GOT3 (cell line): ENCODE results near the gene GADD45GIP1.
"Not testable (repeated sequence)": the region's sequence is repeated elsewhere in the genome, so short reads cannot be mapped to it uniquely, and the experiment has no call there.

ENCODE experiments used
- DNase-seq: peaks from one replicate; lab custom pipeline; 2025; ENCODE audit warnings: mixed read lengths; lab: John Stamatoyannopoulos, UW

The GADD45GIP1 gene

DNA sequence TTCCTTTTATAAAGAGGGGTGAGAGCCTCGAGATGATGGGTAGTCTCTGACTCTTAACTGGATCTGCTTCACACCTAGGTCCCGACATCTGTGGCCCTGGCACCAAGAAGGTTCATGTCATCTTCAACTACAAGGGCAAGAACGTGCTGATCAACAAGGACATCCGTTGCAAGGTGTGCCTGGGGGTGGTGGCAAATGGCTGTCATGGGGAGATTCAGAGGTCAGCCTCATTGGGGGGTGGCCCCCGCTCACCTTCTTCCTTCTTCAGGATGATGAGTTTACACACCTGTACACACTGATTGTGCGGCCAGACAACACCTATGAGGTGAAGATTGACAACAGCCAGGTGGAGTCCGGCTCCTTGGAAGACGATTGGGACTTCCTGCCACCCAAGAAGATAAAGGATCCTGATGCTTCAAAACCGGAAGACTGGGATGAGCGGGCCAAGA, 17.0 kb downstream of the GADD45GIP1 start:
- DNase-seq = no peak

DNA sequence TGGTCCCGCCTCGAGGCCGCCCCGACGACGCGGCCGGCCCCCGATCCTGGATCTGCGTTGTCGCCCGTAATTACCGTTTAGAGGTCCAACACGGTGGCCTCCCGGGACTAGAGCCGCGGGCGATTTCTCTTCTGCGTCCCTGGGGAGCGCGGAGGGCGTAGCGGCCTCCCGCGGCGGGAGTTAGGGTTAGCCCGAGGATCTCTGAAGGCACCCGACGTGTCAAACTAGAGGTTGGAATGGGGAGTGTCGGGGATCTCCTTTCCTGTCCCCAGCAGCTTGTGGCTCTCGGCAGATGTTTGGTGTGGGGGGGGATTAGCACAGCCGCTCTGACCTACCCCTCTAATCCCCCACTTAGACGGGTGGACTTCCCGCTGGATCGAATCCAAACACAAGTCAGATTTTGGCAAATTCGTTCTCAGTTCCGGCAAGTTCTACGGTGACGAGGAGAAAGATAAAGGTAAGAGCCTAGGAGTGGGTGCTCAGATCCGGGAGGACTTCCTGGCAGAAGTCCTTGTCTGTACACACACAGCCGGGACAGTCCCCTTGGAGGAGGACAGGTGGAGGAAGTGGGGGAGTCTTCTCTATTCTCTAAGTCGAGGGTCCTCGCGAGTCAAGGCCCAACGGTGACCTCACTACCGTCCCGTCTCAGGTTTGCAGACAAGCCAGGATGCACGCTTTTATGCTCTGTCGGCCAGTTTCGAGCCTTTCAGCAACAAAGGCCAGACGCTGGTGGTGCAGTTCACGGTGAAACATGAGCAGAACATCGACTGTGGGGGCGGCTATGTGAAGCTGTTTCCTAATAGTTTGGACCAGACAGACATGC, 18.0 kb downstream of the GADD45GIP1 start:
- no peak for DNase-seq

GRCh38 chr19:12937927-12938778, 18.9 kb downstream of the GADD45GIP1 start, which contains the start of gene CALR:
Gene CALR, plus strand, starts transcription at chr19:12938609. Its CDS starts 71 bp downstream, at chr19:12938680.
- peak; percentile 98 for DNase-seq

DNA sequence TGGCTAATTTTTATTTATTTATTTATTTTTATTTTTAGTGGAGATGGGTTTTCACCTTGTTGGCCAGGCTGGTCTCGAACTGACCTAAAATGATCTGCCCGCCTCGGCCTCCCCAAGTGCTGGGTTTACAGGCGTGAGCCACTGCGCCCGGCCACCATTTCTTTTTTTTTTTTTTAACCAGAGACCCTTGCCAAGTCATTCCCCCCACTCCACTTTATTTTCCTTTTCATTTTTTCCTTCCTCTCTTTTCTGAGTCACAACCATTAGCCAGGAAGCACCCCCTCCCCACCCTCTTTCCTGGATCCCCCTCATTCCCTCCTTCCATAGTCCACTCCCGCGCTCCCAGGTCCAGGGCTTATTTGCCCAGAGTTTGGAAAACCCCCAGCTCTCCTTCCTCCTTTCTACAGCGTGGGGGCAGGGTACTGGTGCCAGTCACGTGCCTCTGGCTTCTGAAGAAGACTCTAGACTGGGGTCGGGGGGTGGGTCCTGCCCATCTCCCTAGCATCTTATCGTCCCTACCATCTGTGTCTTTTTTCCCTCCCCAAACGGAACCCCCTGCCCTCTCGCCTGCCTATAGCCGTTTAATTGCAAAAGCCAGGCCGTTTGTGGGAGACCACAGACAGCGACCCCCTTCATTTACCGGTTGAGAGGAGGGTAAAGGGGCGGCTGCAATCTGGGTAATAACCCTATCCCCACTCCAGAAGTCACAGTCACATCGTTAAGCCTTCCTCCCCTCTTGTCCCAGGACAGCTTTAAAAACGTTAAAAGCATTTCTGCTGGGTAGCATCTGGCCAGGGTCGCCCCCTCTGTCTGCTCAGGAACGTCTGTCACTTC, 19.7 kb downstream of the GADD45GIP1 start:
- DNase-seq = no peak

- DNase-seq = no peak
Measured at GRCh38 chr19:12936582-12936981, 20.4 kb downstream of the GADD45GIP1 start.

DNA sequence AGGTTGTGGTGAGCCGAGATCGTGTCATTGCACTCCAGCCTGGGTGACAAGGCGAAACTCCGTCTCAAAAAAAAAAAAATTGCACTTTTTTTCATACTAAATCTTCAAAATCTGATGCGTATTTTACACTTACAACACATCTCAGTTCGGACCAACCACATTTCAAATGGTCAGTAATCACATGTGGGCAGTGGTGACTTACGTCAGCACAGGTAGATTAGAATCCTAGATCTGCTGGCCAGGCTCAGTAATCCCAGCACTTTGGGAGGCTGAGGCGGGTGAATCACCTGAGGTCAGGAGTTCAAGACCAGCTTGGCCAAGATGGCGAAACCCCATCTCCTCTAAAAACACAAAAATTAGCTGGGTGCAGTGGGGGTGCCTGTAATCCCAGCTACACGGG, 22.0 kb downstream of the GADD45GIP1 start:
- DNase-seq = no peak

- DNase-seq = peak; percentile 67
Measured at GRCh38 chr19:12933287-12934072, 23.5 kb downstream of the GADD45GIP1 start, which contains the start of gene FARSA. Gene FARSA, minus strand, starts transcription at chr19:12933711. Its CDS starts 15 bp downstream, at chr19:12933696.

GRCh38 chr19:12932392-12933286, 24.4 kb downstream of the GADD45GIP1 start:
- no peak for DNase-seq

GRCh38 chr19:12930002-12930645, 26.9 kb downstream of the GADD45GIP1 start:
- DNase-seq = no peak

GRCh38 chr19:12924621-12925310, 32.3 kb downstream of the GADD45GIP1 start:
- no peak for DNase-seq

- no peak for DNase-seq
Measured at GRCh38 chr19:12922959-12923358, 34.1 kb downstream of the GADD45GIP1 start.

GRCh38 chr19:12921047-12921446, 36.0 kb downstream of the GADD45GIP1 start:
- DNase-seq = no peak

DNA sequence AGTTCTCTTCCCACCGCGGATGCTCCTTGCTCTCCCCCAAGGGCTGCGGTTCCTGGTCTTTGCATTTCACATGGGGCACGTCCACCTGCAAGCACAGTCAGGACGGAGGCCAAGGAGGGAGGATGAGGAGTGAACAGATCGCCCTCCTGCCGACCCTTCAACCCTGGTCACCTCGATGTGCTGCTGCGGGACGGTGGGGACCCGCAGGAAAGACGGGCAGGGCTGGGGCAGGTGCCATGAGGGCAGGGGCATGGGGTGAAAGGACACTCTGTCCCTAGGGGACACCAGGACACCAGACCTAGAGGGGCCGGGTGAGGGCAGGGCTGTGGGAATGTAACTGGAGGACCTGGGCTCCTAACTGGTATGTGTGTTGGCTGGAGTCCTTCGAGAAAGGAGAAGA, 38.8 kb downstream of the GADD45GIP1 start:
- DNase-seq = no peak

DNA sequence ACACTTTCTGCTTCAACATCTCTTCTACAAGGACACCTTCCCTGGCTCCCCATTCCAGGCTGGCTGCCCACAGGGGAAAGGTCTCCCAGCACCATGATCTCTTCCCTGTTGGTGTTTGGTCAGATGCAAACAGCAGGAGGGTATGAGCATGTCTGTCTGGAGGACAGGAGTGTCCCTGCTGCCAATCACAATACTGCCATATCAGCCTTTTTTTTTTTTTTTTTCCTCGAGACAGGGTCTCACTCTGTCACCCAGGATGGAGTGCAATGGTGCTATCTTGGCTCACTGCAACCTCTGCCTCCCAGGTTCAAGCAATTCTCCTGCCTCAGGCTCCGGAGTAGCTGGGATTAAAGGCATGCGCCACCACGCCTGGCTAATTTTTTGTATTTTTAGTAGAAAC, 41.2 kb downstream of the GADD45GIP1 start:
- not testable (repeated sequence) for DNase-seq

DNA sequence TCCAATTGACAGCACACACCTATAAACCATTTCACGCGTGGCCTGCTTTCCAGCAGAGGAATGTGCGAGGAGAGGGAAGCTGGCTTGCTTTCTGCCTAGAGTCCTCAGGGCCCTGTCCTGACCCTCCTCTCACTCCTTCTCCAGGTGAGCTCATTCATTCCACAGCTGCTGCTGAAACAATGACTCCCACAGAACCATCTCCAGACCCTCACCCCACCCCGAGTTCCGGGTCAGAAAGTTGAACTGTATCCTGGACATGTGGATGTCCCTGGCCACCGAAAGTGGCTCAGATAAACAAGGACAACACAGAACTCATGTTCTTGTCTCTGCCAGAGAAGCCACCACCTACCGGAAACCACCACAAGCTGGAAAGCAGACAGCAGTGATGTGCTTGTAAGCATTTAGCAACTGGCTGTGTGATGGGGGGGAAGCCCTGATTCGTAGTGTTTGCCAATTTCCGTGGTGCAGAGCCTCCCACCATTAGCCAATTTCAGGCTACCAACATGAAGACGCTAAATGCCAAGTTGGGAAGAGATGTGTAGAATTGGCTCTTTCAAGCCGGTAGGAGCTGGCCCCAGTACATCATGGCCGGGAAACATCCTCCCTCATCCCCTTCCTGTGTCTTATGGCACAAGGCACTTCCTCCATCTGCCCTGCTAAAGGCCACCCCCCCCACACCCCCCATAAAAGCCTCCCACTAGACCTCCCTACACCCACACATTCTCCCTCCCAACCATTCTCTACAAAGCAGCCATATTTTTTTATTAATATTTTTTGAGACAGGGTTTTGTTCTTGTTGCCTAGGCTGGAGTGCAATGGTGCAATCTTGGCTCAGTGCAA, 43.0 kb downstream of the GADD45GIP1 start:
- no peak for DNase-seq

- DNase-seq = no peak
Measured at GRCh38 chr19:12913011-12913561, 43.9 kb downstream of the GADD45GIP1 start.

- no peak for DNase-seq
Measured at GRCh38 chr19:12912571-12912970, 44.5 kb downstream of the GADD45GIP1 start.

DNA sequence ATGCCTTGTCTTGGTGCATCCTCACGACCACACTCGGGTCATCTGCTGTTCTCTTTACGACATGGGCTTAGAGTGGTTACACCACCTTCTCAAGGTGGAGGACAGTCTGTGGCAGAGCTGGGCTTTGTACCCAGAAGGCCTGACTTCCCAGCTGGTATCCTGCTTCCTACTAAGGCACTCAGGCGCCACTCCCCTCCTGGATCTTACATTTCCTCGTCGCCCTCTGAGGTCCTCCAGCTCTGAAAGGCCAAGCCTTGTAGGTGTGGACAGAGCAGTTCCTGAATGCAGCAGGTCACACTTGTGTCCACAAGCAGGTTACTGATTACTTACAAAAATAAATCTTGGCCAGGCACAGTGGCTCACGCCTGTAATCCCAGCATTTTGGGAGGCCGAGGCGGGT, 49.9 kb downstream of the GADD45GIP1 start:
- DNase-seq = no peak
